Mesodermal cell (in vitro differentiated cells): ENCODE results near the gene OR2B3.

ENCODE experiments used
- H3K27ac ChIP-seq: 2 replicates; pipeline ENCODE4 v1.7.0; 2013; ENCODE audit warnings: mild to moderate bottlenecking, low read depth, low read length, moderate library complexity; ENCODE audit not compliant: severe bottlenecking
- H3K36me3 ChIP-seq: 2 replicates; pipeline ENCODE4 v1.7.1; 2013; ENCODE audit warnings: mild to moderate bottlenecking, low read length, moderate library complexity; ENCODE audit not compliant: control insufficient read depth, insufficient read depth
- H3K4me1 ChIP-seq: one replicate; pipeline ENCODE4 v1.7.1; 2013; ENCODE audit warnings: mild to moderate bottlenecking, low read length; ENCODE audit not compliant: insufficient read depth, control insufficient read depth, poor library complexity, severe bottlenecking
- H3K4me3 ChIP-seq: 2 replicates; pipeline ENCODE4 v1.7.0; 2013; ENCODE audit warnings: low read length, control low read depth, mild to moderate bottlenecking; ENCODE audit not compliant: insufficient read depth, poor library complexity, severe bottlenecking; ENCODE audit errors: extremely low read depth
- H3K9me3 ChIP-seq: 2 replicates; pipeline ENCODE4 v1.7.1; 2013; ENCODE audit warnings: mild to moderate bottlenecking, low read length, moderate library complexity; ENCODE audit not compliant: control insufficient read depth
- WGBS, 2 experiments: methylation state at CpG; one replicate each; pipeline ENCODE4 v1.1.5; 2013; ENCODE audit warnings: missing lambda C conversion rate in 2 of 2; ENCODE audit not compliant: insufficient coverage in 2 of 2; 5-methylcytosine and 5-hydroxymethylcytosine counted together

OR2B3 gene

GRCh38 chr6:29081312-29081711 lies 5.8 kb downstream of the OR2B3 start:
- Histone ChIP-seq H3K27ac (no peak overlapping the region), H3K4me3 (no peak overlapping the region), H3K4me1 (no peaks in the 10 kb centered on the region), H3K9me3 (no peaks in the 10 kb centered on the region), H3K36me3 (no peaks in the 10 kb centered on the region)

GRCh38 chr6:29079203-29079602 lies 7.9 kb downstream of the OR2B3 start:
- no peak overlapping the region for H3K4me3 ChIP-seq
- no peaks in the 10 kb centered on the region for H3K9me3 ChIP-seq
- H3K27ac ChIP-seq, result no peak overlapping the region
- no peaks in the 10 kb centered on the region for H3K36me3 ChIP-seq
- H3K4me1 ChIP-seq, result no peaks in the 10 kb centered on the region
- WGBS, 2 experiments, result no CpG with 5 or more reads among the region's 1 CpG

DNA sequence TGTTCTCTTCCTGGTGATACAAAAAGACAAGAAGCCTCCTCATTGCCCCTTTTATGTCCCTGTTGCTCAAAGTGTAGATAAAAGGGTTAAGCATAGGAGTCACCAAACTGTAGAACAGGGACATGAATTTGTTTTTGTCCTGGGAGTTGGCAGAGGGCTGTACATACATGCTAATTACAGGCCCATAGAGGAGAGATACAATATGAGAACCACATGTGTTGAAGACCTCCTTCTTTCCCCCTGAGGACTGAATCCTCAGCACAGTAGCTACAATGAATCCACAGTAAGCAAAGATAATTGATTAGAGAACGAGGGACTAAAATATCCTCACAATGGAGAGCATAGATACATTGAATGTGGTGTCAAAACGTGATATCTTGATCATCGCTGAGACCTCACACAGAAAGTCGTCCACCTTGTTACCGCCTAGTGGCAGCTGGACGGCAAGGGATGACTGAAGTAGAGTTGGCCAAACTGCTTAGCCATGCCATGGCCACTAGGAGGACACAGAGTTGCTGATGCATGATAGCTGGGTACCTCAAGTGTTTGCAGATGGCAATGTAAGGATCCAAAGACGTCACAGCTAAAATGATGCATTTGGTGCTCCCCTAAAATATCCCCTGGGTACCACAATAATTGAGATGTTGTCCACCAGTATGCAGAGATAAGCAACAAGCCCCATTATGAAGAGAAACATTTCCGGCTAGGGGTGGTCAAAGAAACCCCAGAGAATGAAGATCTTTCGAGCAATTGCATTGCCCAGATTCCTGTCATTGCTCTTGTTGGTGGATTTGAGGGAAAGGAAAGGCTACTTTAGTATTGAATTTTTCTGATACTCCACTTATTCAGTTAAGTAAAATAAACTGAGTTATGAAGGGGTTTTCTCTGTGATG lies 15.0 kb downstream of the OR2B3 start:
- no peak overlapping the region for H3K4me3 ChIP-seq
- no peaks in the 10 kb centered on the region for H3K9me3 ChIP-seq
- WGBS, 2 experiments, result 13 to 30% methylated on average over 6 to 8 of the region's 9 CpGs
- no peaks in the 10 kb centered on the region for H3K4me1 ChIP-seq
- no peak overlapping the region for H3K27ac ChIP-seq
- no peaks in the 10 kb centered on the region for H3K36me3 ChIP-seq

GRCh38 chr6:29051680-29052079 lies 35.4 kb downstream of the OR2B3 start:
- H3K9me3 ChIP-seq, result no peaks in the 10 kb centered on the region
- 86 to 100% methylated on average over 1 of the region's 3 CpGs for WGBS, 2 experiments
- H3K36me3 ChIP-seq, result no peaks in the 10 kb centered on the region
- no peaks in the 10 kb centered on the region for H3K4me1 ChIP-seq
- H3K4me3 ChIP-seq, result no peak overlapping the region
- no peak overlapping the region for H3K27ac ChIP-seq

DNA sequence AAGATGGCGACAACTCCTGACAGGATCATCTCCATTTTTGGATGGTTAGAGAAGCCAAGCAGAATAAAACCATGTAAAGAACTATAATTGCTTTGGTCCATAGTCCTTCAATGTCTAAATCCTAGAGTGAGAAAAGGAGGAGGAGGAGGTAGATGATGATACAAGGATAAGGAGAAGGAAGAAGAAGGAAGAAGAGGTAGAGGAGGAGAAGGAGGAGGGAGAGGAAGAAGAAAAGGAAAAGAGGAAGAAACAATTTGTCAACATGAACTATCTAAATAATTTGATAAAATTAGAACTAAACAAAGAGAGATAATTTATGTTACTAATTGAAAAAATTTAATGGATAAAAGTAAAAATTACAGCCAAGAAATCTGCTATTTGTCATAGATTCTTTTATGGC lies 42.0 kb downstream of the OR2B3 start, which contains the start of gene OR2W1:
TSS of gene OR2W1 (minus strand) at position 101 of the 400 bp plus-strand sequence. CDS start at position 101, 0 bp downstream.
- Histone ChIP-seq H3K9me3 (no peaks in the 10 kb centered on the region), H3K27ac (no peak within 1 kb of the TSS), H3K4me3 (no peak within 1 kb of the TSS), H3K36me3 (no peaks in the 10 kb centered on the region), H3K4me1 (no peaks in the 10 kb centered on the region)
- WGBS, 2 experiments, result 67 to 100% methylated on average over 1 of the region's 1 CpG
